ENCODE measurements around the gene TULP4.

DNA sequence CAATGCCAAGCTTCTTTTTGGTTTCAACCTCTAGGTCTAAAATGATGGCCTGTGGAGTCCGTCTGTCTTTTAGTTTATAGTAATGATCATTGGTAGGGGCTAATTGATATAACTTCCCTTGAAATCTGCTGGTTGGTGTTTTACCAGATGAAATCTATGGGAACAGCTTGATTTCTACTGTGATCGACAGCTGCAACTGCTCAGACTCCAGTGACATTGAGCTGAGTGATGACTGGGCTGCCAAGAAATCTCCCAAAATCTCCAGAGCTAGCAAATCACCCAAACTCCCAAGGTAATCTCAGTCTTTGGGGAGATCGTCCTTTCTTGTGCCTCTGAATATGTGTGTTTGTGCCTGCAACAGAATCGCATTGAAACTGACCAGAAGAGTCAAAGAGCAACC lies 177.2 kb downstream of the TULP4 start:
- TF ChIP-seq, protein P1, sequence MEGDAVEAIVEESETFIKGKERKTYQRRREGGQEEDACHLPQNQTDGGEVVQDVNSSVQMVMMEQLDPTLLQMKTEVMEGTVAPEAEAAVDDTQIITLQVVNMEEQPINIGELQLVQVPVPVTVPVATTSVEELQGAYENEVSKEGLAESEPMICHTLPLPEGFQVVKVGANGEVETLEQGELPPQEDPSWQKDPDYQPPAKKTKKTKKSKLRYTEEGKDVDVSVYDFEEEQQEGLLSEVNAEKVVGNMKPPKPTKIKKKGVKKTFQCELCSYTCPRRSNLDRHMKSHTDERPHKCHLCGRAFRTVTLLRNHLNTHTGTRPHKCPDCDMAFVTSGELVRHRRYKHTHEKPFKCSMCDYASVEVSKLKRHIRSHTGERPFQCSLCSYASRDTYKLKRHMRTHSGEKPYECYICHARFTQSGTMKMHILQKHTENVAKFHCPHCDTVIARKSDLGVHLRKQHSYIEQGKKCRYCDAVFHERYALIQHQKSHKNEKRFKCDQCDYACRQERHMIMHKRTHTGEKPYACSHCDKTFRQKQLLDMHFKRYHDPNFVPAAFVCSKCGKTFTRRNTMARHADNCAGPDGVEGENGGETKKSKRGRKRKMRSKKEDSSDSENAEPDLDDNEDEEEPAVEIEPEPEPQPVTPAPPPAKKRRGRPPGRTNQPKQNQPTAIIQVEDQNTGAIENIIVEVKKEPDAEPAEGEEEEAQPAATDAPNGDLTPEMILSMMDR (IDR thresholded peaks at IDR 0.05): no peak
- TF ChIP-seq POLR2A (IDR thresholded peaks at IDR 0.05): no peak

Data from uterus (tissue), 2 donors.